ENCODE measurements around the gene PRSS3. TPM values are rescaled to one million over a fixed set of nuclear protein-coding genes. Genes with fewer than 3 reads are reported as not detected.

Gene PRSS3
- total and polyA plus RNA-seq, 9 of the 15 experiments (the other 6 are each of a cell fraction or from before 2014, with no cell fraction given): 0.35 to 0.42 TPM; not detected in 7

DNA sequence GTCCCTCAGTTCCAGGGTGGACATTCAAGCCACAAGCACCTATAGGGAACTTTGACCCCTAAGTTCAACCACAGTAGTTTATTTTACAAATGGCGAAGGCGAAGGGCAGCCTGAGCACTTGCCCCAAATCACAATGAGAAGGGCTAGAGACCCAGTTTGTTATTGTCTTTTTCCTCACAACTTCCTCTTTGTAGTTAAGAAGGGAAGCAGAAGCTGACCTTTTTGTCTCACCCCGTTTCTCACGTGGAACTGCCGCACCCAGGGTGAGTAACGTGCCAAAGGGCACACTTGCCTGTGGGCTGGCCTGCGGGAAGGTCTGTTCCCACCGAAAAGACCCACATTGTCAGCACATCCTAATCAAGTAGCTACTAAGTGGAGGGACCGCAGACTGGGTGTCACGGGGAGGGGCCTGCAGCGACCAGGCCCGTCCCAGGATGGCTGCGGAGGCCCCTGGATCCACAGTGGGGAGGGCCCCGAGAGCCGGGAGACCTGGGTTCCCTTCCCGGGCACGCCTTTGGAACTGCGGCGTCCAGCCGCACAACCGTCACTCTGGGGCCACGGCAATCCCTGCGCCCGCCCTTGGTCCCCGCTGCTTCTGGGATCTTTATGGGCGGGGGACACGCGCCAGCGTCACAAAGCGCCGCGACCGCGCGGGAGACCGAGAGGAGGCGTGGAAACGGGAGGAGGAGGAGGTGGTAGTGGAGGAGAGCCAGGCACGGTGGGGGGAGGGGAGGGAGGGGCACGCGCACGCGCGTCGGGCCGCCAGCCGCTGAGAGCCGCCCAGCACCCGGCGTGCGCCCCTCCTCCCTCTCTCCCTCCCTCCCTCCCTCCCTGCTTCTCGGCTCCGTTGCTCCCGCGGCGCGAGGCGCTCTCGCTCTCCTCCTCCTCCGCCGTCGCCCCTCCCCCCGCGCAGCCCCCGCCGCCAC is 21.2 kb downstream of the PRSS3 start, which contains the start of gene UBE2R2 (continued):
- TF ChIP-seq POLR2H (tag; IDR thresholded peaks at IDR 0.05; ENCODE audit: low read depth) (peak; percentile 9; the same call in 1 of the 2 replicates), SMARCA4 (IDR thresholded peaks at IDR 0.05) (0 out of 2 replicates have a peak, but pooled peaks have one; percentile 19), PHF21A (IDR thresholded peaks at IDR 0.05; ENCODE audit: borderline replicate concordance, low read depth) (no peak), SPI1 (IDR thresholded peaks at IDR 0.05; ENCODE audit: borderline replicate concordance, low read depth, low read length) (peak; percentile 4; the same call in 1 of the 2 replicates), POLR2G (IDR thresholded peaks at IDR 0.05; ENCODE audit: low read depth, low read length) (peak; percentile 88), TAL1 (IDR thresholded peaks at IDR 0.05) (no peak), KHSRP (IDR thresholded peaks at IDR 0.05) (no peak), ZNF589 (CRISPR knock-in tag; IDR thresholded peaks at IDR 0.05; ENCODE audit: low read depth) (no peak), POLR2B (IDR thresholded peaks at IDR 0.05; ENCODE audit: low read depth, partially characterized antibody) (peak; percentile 77), TBP (optimal IDR thresholded peaks at IDR 0.05; ENCODE audit: low read depth, low read length) (peak; percentile 58), E2F3 (CRISPR knock-in tag; IDR thresholded peaks at IDR 0.05) (no peak), DPF2 (IDR thresholded peaks at IDR 0.05) (no peak; the same call in 1 of the 2 replicates), HMGN3 (IDR thresholded peaks at IDR 0.05; ENCODE audit: borderline replicate concordance, extremely low read depth, insufficient read length, low read depth, low read length) (peak; percentile 41), JUN (IDR thresholded peaks at IDR 0.05; ENCODE audit: borderline replicate concordance, low read depth, low read length) (no peak), JUN (CRISPR knock-in tag; IDR thresholded peaks at IDR 0.05; ENCODE audit: borderline replicate concordance) (0 out of 2 replicates have a peak, but pooled peaks have one; percentile 49), ZNF717 (CRISPR knock-in tag; IDR thresholded peaks at IDR 0.05) (no peak), ZBTB1 (CRISPR knock-in tag; IDR thresholded peaks at IDR 0.05; ENCODE audit: borderline replicate concordance, low read depth) (no peak), RBM22 (IDR thresholded peaks at IDR 0.05; ENCODE audit: low read depth, low read length, poor library complexity, severe bottlenecking) (no peak)
- TF ChIP-seq, protein P1, sequence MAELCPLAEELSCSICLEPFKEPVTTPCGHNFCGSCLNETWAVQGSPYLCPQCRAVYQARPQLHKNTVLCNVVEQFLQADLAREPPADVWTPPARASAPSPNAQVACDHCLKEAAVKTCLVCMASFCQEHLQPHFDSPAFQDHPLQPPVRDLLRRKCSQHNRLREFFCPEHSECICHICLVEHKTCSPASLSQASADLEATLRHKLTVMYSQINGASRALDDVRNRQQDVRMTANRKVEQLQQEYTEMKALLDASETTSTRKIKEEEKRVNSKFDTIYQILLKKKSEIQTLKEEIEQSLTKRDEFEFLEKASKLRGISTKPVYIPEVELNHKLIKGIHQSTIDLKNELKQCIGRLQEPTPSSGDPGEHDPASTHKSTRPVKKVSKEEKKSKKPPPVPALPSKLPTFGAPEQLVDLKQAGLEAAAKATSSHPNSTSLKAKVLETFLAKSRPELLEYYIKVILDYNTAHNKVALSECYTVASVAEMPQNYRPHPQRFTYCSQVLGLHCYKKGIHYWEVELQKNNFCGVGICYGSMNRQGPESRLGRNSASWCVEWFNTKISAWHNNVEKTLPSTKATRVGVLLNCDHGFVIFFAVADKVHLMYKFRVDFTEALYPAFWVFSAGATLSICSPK (IDR thresholded peaks at IDR 0.05; ENCODE audit: borderline replicate concordance): no peak
- TF ChIP-seq, protein P2, sequence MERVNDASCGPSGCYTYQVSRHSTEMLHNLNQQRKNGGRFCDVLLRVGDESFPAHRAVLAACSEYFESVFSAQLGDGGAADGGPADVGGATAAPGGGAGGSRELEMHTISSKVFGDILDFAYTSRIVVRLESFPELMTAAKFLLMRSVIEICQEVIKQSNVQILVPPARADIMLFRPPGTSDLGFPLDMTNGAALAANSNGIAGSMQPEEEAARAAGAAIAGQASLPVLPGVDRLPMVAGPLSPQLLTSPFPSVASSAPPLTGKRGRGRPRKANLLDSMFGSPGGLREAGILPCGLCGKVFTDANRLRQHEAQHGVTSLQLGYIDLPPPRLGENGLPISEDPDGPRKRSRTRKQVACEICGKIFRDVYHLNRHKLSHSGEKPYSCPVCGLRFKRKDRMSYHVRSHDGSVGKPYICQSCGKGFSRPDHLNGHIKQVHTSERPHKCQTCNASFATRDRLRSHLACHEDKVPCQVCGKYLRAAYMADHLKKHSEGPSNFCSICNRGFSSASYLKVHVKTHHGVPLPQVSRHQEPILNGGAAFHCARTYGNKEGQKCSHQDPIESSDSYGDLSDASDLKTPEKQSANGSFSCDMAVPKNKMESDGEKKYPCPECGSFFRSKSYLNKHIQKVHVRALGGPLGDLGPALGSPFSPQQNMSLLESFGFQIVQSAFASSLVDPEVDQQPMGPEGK (CRISPR knock-in tag; IDR thresholded peaks at IDR 0.05; ENCODE audit: borderline replicate concordance): no peak
- TF ChIP-seq, protein P3, sequence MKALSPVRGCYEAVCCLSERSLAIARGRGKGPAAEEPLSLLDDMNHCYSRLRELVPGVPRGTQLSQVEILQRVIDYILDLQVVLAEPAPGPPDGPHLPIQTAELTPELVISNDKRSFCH (CRISPR knock-in tag; IDR thresholded peaks at IDR 0.05): no peak
- TF ChIP-seq, protein P3 (tag; IDR thresholded peaks at IDR 0.05): peak; percentile 93
- TF ChIP-seq, protein P4, sequence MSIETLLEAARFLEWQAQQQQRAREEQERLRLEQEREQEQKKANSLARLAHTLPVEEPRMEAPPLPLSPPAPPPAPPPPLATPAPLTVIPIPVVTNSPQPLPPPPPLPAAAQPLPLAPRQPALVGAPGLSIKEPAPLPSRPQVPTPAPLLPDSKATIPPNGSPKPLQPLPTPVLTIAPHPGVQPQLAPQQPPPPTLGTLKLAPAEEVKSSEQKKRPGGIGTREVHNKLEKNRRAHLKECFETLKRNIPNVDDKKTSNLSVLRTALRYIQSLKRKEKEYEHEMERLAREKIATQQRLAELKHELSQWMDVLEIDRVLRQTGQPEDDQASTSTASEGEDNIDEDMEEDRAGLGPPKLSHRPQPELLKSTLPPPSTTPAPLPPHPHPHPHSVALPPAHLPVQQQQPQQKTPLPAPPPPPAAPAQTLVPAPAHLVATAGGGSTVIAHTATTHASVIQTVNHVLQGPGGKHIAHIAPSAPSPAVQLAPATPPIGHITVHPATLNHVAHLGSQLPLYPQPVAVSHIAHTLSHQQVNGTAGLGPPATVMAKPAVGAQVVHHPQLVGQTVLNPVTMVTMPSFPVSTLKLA (conservative IDR thresholded peaks at IDR 0.05): peak; percentile 49 to 72
